SK-N-SH (cell line): ENCODE data around the gene PBX4. TPM values are rescaled to one million over a fixed set of nuclear protein-coding genes. Genes with fewer than 3 reads are reported as not detected.

ENCODE experiments used
- CTCF ChIA-PET: fragments of 300-600, 350-600 bp; formaldehyde crosslinking; extraction: SDS; loops from one replicate; lab custom pipeline; 2021; lab: Yijun Ruan, JAX
- POLR2A ChIA-PET: fragments of 350-600 bp; sonication (Branson Sonifier 250); formaldehyde crosslinking; extraction: SDS; loops from one replicate; lab custom pipeline; 2020; ENCODE audit warnings: antibody characterized with exemption, inconsistent platforms; lab: Yijun Ruan, JAX
- DNase-seq: peaks from one replicate; pipeline ENCODE4 v3.0.0; 2012
- H2AFZ ChIP-seq: fragments of 200-600 bp; sonication (generic); 2 replicates; pipeline ENCODE4 v1.8.1; 2016; ENCODE audit warnings: antibody characterized with exemption, mild to moderate bottlenecking, low read depth
- H3F3A ChIP-seq: fragments of 200-600 bp; sonication (generic); replicated peaks from 2 replicates; pipeline ENCODE3; 2016; ENCODE audit warnings: antibody characterized with exemption, mild to moderate bottlenecking; ENCODE audit not compliant: insufficient read depth
- H3K27ac ChIP-seq, 2 experiments: fragments of 200-500 bp in 1 of 2; fragments of 200-600 bp in 1 of 2; sonication (Bioruptor generic) in 1 of 2; sonication (generic), shearing (Covaris generic) in 1 of 2; 2 replicates each; pipeline versions ENCODE4 v1.5.1 to v1.6.1; 2014 to 2016; ENCODE audit warnings: low read depth in 2 of 2, inconsistent platforms in 1 of 2, low read length in 1 of 2, mild to moderate bottlenecking in 1 of 2, mixed read lengths in 1 of 2
- H3K27me3 ChIP-seq: fragments of 200-600 bp; sonication (generic), shearing (Covaris generic); 2 replicates; pipeline ENCODE4 v1.6.1; 2016; ENCODE audit warnings: mixed run types; ENCODE audit not compliant: insufficient read depth
- H3K36me3 ChIP-seq, 2 experiments: fragments of 200-500 bp in 1 of 2; fragments of 200-600 bp in 1 of 2; sonication (Bioruptor generic) in 1 of 2; sonication (generic) in 1 of 2; replicated peaks in 1 of 2; 2 replicates each; pipeline versions ENCODE3 to v1.5.1; 2014 to 2016; ENCODE audit warnings: low read length in 1 of 2, mild to moderate bottlenecking in 1 of 2; ENCODE audit not compliant: insufficient read depth in 2 of 2, control insufficient read depth in 1 of 2
- H3K4me1 ChIP-seq, 2 experiments: fragments of 200-500 bp in 1 of 2; fragments of 200-600 bp in 1 of 2; sonication (Bioruptor generic) in 1 of 2; sonication (generic), shearing (Covaris generic) in 1 of 2; 2 replicates each; pipeline versions ENCODE4 v1.5.1 to v1.6.1; 2014 to 2016; ENCODE audit warnings: low read depth in 1 of 2, low read length in 1 of 2, mixed run types in 1 of 2; ENCODE audit not compliant: insufficient read depth in 2 of 2, control insufficient read depth in 1 of 2
- H3K4me2 ChIP-seq: fragments of 200-600 bp; sonication (generic), shearing (Covaris generic); 2 replicates; pipeline ENCODE4 v1.6.1; 2017; ENCODE audit warnings: mixed run types
- H3K4me3 ChIP-seq, 2 experiments: fragments of 200-500 bp in 1 of 2; fragments of 200-600 bp in 1 of 2; sonication (Bioruptor generic) in 1 of 2; sonication (generic), shearing (Covaris generic) in 1 of 2; 2 replicates each; pipeline versions ENCODE4 v1.5.1 to v1.8.1; 2014 to 2016; ENCODE audit warnings: low read depth in 2 of 2, inconsistent platforms in 1 of 2, low read length in 1 of 2, mild to moderate bottlenecking in 1 of 2, mixed read lengths in 1 of 2, moderate library complexity in 1 of 2
- H3K79me2 ChIP-seq: fragments of 200-600 bp; sonication (generic); 2 replicates; pipeline ENCODE4 v1.8.1; 2017; ENCODE audit warnings: mild to moderate bottlenecking; ENCODE audit not compliant: insufficient read depth
- H3K9ac ChIP-seq: fragments of 200-600 bp; sonication (generic); 2 replicates; pipeline ENCODE4 v1.6.1; 2017; ENCODE audit warnings: mixed run types
- H3K9me2 ChIP-seq: fragments of 200-600 bp; sonication (generic); 2 replicates; pipeline ENCODE4 v1.6.1; 2017; ENCODE audit warnings: mixed run types
- H3K9me3 ChIP-seq: fragments of 200-600 bp; sonication (generic); 2 replicates; pipeline ENCODE4 v1.6.1; 2017; ENCODE audit warnings: mixed run types, mild to moderate bottlenecking, moderate library complexity
- H4K20me1 ChIP-seq: fragments of 200-600 bp; sonication (generic); 2 replicates; pipeline ENCODE4 v1.6.1; 2017; ENCODE audit warnings: mild to moderate bottlenecking, mixed run types; ENCODE audit not compliant: insufficient read depth
- CHD2 ChIP-seq: fragments of 150-350 bp; IDR thresholded peaks from 2 replicates; pipeline ENCODE4 v1.6.1; 2018; ENCODE audit warnings: low read length; ENCODE audit not compliant: partially characterized antibody
- EZH2phosphoT487 ChIP-seq: fragments of 200-600 bp; sonication (generic); IDR thresholded peaks from 2 replicates; pipeline ENCODE4 v1.6.1; 2017; ENCODE audit warnings: low read depth, mixed run types, mild to moderate bottlenecking, antibody characterized with exemption, moderate library complexity, borderline replicate concordance
- FOXJ3 ChIP-seq: sonication (generic); formaldehyde crosslinking; IDR thresholded peaks from 2 replicates; pipeline ENCODE4 v1.5.1; 2020; ENCODE audit warnings: mild to moderate bottlenecking, missing genetic modification reagents
- GATA2 ChIP-seq: sonication (generic); formaldehyde crosslinking; IDR thresholded peaks from 2 replicates; pipeline ENCODE4 v1.5.0; 2020; ENCODE audit warnings: mild to moderate bottlenecking, missing genetic modification reagents
- NFIC ChIP-seq: IDR thresholded peaks from 2 replicates; pipeline ENCODE4 v1.4.0; 2012; ENCODE audit warnings: borderline replicate concordance
- POLR2AphosphoS5 ChIP-seq: IDR thresholded peaks from 2 replicates; pipeline ENCODE4 v1.6.1; 2012; ENCODE audit warnings: low read depth, low read length
- SIN3A ChIP-seq: IDR thresholded peaks from 2 replicates; pipeline ENCODE4 v1.6.1; 2012; ENCODE audit warnings: low read depth, mild to moderate bottlenecking, low read length, moderate library complexity, borderline replicate concordance
- YY1 ChIP-seq: IDR thresholded peaks from 2 replicates; pipeline ENCODE4 v1.4.0; 2012; ENCODE audit warnings: low read depth, mild to moderate bottlenecking
- ZBTB33 ChIP-seq: IDR thresholded peaks from 2 replicates; pipeline ENCODE4 v1.4.0; 2012; ENCODE audit warnings: low read depth, borderline replicate concordance
- WGBS: methylation state at CpG from one replicate; pipeline ENCODE4 v1.1.6; 2017; ENCODE audit warnings: low lambda C conversion rate; 5-methylcytosine and 5-hydroxymethylcytosine counted together
- polyA plus RNA-seq, 3 experiments: library from polyadenylated mRNA; depleted of rRNA; stranded (reverse); fragments of >200 nt; gene quantifications; 2 replicates each; pipeline ENCODE4 v1.2.3, GENCODE V29; 2012
- TF ChIP-seq, protein P1 (sequence below): fragments of 150-350 bp; IDR thresholded peaks from 2 replicates; pipeline ENCODE4 v1.6.1; 2017; ENCODE audit warnings: antibody characterized with exemption, low read length, low read depth, borderline replicate concordance
- TF ChIP-seq, protein P2 (sequence below): fragments of 150-350 bp; IDR thresholded peaks from 2 replicates; pipeline ENCODE4 v1.6.1; 2016; ENCODE audit warnings: mild to moderate bottlenecking, low read depth, low read length
- TF ChIP-seq, protein P3 (sequence below): IDR thresholded peaks from 2 replicates; pipeline ENCODE4 v1.4.0; 2012; ENCODE audit warnings: low read depth

The PBX4 gene
- polyA plus RNA-seq, 1 of the 3 experiments (the other 2 are of a cell fraction), result 6.4 TPM

DNA sequence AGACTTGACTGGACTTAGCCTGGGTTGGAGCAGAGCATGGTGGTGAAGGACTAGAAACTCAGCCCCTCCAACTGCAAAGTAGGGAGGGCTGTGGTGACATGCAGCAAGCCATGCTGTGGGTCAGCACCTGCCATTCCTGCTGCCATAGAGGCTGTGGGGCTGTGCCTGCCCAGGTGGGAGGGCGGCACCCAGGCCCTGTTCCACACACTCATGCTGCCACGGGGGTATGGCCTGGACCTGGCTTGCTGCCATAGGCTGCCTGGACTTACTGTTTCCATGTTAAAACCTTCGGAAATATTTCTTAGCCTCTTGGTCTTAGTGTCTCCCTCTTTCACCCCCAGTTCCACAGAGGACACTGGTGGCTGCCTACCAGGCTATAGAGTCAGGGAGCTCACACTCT is 51.1 kb downstream of the PBX4 start (continued):
- TF ChIP-seq ZBTB33 (no peak), YY1 (no peak)

DNA sequence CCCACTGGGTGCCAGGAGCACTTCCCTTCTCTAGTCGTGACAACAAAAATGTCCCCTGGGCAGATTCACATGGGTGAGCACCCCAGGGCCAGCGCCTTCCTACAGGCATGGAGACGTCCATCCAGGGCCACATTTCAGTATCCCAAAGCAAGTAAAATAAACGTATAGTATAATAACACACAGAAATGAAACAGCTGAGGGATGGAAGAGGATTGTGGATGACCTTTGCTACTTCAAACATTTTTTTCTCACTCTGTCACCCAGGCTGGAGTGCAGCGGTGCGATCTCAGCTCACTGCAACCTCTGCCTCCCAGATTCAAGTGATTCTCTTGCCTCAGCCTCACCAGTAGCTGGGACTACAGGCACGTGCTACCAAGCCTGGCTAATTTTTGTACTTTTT is 52.2 kb downstream of the PBX4 start:
- Histone ChIP-seq H3K9me3 (no peaks in the 10 kb centered on the region), H3K9ac (no peak overlapping the region), H3K27me3 (no peaks in the 10 kb centered on the region), H3K27ac (no peak overlapping the region), H3F3A (no peaks in the 10 kb centered on the region), H3K4me1 (no peaks in the 10 kb centered on the region; a peak in 1 of 4 replicates), H4K20me1 (no peaks in the 10 kb centered on the region), H3K36me3 (no peaks in the 10 kb centered on the region), H3K9me2 (no peaks in the 10 kb centered on the region), H3K79me2 (no peaks in the 10 kb centered on the region), H3K4me3 (no peak overlapping the region), H2AFZ (no peak overlapping the region), H3K4me2 (no peak overlapping the region)
- ChIA-PET POLR2A (no interaction called here), CTCF (interaction anchor here (1.3 kb wide), 1 partner anchor 14 kb away, joined by 3 read pairs; no protein-coding TSS in a partner anchor)
- DNase-seq, result no peak
- TF ChIP-seq NFIC (no peak), EZH2phosphoT487 (no peak), GATA2 (CRISPR knock-in tag) (no peak), FOXJ3 (CRISPR knock-in tag) (no peak), YY1 (no peak)
- TF ChIP-seq, protein P1, sequence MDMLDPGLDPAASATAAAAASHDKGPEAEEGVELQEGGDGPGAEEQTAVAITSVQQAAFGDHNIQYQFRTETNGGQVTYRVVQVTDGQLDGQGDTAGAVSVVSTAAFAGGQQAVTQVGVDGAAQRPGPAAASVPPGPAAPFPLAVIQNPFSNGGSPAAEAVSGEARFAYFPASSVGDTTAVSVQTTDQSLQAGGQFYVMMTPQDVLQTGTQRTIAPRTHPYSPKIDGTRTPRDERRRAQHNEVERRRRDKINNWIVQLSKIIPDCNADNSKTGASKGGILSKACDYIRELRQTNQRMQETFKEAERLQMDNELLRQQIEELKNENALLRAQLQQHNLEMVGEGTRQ, result no peak
- WGBS, result 91% methylated on average over 7 of the region's 7 CpGs

DNA sequence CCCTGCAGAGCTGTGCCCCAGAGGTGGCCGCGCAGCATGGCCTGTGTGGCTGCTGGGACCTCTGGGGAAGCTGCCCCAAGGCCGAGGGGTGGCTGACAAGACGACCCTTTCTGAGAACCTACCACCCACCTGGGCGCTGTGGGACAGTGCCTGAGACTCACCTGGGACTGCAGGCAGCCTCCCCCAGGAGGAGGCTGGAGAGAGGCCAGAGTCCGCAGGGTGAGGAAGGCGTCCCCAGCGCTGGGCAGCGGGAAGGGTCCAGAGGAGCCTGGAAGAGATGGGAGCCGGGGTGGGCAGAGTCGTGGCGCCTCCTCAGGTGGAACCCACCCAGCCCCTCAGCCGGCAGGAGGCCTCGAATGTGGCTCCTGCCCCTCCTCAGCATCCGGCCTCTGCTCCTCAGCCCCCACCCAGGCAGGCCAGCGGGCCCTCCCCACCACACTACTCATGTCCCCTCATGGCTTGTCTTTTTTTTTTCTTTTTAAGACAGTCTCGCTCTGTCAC is 55.1 kb downstream of the PBX4 start:
- Histone ChIP-seq H4K20me1 (no peaks in the 10 kb centered on the region), H2AFZ (no peak overlapping the region), H3K4me3 (no peak overlapping the region), H3K36me3 (no peaks in the 10 kb centered on the region), H3K79me2 (no peaks in the 10 kb centered on the region), H3K9me2 (no peaks in the 10 kb centered on the region), H3K27me3 (no peaks in the 10 kb centered on the region), H3F3A (no peaks in the 10 kb centered on the region), H3K9ac (no peak overlapping the region), H3K4me2 (no peak overlapping the region), H3K4me1 (no peaks in the 10 kb centered on the region; a peak in 1 of 4 replicates), H3K27ac (no peak overlapping the region), H3K9me3 (no peaks in the 10 kb centered on the region)
- no peak for DNase-seq
- 90% methylated on average over 7 of the region's 17 CpGs for WGBS
- CTCF ChIA-PET, result interaction anchor here (0.9 kb wide), 1 partner anchor 9 kb away, joined by 3 read pairs; no protein-coding TSS in a partner anchor
- POLR2A ChIA-PET, result no interaction called here
- TF ChIP-seq, protein P2, sequence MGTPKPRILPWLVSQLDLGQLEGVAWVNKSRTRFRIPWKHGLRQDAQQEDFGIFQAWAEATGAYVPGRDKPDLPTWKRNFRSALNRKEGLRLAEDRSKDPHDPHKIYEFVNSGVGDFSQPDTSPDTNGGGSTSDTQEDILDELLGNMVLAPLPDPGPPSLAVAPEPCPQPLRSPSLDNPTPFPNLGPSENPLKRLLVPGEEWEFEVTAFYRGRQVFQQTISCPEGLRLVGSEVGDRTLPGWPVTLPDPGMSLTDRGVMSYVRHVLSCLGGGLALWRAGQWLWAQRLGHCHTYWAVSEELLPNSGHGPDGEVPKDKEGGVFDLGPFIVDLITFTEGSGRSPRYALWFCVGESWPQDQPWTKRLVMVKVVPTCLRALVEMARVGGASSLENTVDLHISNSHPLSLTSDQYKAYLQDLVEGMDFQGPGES, result no peak
- no peak for TF ChIP-seq POLR2AphosphoS5
- no peak for TF ChIP-seq SIN3A
- TF ChIP-seq, protein P3, sequence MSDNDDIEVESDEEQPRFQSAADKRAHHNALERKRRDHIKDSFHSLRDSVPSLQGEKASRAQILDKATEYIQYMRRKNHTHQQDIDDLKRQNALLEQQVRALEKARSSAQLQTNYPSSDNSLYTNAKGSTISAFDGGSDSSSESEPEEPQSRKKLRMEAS, result no peak
- TF ChIP-seq CHD2, result no peak
